Tibial nerve (tissue), 4 donors: ENCODE results near the gene ELF3. TPM values are rescaled to one million over a fixed set of nuclear protein-coding genes. Genes with fewer than 3 reads are reported as not detected.
"Not testable (repeated sequence)": the region's sequence is repeated elsewhere in the genome, so short reads cannot be mapped to it uniquely, and the experiment has no call there.

ENCODE experiments used
- DNase-seq, 2 donors: peaks; one replicate each; pipeline ENCODE4 v3.0.0-alpha.2; 2019; ENCODE audit warnings: low spot score in 2 of 2
- H3K27ac ChIP-seq, 4 donors: fragments of 200-600 bp; sonication (generic) in 3 of 4; one replicate each; pipeline ENCODE4 v1.5.1; 2017 to 2019; ENCODE audit warnings: mild to moderate bottlenecking in 1 of 4
- H3K27me3 ChIP-seq, 2 donors: fragments of 200-600 bp; sonication (generic) in 1 of 2; one replicate each; pipeline versions ENCODE4 v1.5.1 to v1.6.0; 2017 to 2019
- H3K36me3 ChIP-seq, 3 donors: fragments of 200-600 bp; sonication (generic); one replicate each; pipeline ENCODE4 v1.5.1; 2018 to 2019
- H3K4me1 ChIP-seq, 4 donors: fragments of 200-600 bp; sonication (generic) in 3 of 4; one replicate each; pipeline ENCODE4 v1.5.1; 2017 to 2019
- H3K4me3 ChIP-seq, 4 donors: fragments of 200-600 bp; sonication (generic) in 3 of 4; one replicate each; pipeline ENCODE4 v1.5.1; 2017 to 2019; ENCODE audit warnings: mild to moderate bottlenecking in 1 of 4, moderate library complexity in 1 of 4
- H3K9me3 ChIP-seq, 4 donors: fragments of 200-600 bp; sonication (generic) in 3 of 4; one replicate each; pipeline ENCODE4 v1.5.1; 2017 to 2019
- CTCF ChIP-seq, 5 experiments: fragments of 200-600 bp in 3 of 5; fragments of 450-650 bp in 2 of 5; sonication (generic) in 3 of 5; IDR thresholded peaks; one replicate each; pipeline ENCODE4 v1.5.1; 2016 to 2019; ENCODE audit warnings: antibody characterized with exemption in 5 of 5, mild to moderate bottlenecking in 3 of 5, moderate library complexity in 2 of 5
- EP300 ChIP-seq, 2 donors: sonication (generic); formaldehyde crosslinking; IDR thresholded peaks; one replicate each; pipeline ENCODE4 v1.6.1; 2017; ENCODE audit warnings: antibody characterized with exemption in 2 of 2, mild to moderate bottlenecking in 1 of 2
- POLR2A ChIP-seq, 2 donors: fragments of 450-650 bp; IDR thresholded peaks; one replicate each; pipeline ENCODE4 v1.6.1; 2017; ENCODE audit warnings: antibody characterized with exemption in 2 of 2, mild to moderate bottlenecking in 2 of 2, moderate library complexity in 2 of 2
- WGBS, 2 donors: methylation state at CpG; one replicate each; pipeline ENCODE4 v1.1.5; 2018; 5-methylcytosine and 5-hydroxymethylcytosine counted together
- total RNA-seq, 4 donors: library from RNA; depleted of rRNA; stranded (reverse); fragments of >200 nt; gene quantifications; one replicate each; pipeline ENCODE4 v1.1.0, GENCODE V29; 2016

Gene ELF3
- total RNA-seq, 4 donors from 2014 or later: under 0.01 to 1.2 TPM; not detected in 2

DNA sequence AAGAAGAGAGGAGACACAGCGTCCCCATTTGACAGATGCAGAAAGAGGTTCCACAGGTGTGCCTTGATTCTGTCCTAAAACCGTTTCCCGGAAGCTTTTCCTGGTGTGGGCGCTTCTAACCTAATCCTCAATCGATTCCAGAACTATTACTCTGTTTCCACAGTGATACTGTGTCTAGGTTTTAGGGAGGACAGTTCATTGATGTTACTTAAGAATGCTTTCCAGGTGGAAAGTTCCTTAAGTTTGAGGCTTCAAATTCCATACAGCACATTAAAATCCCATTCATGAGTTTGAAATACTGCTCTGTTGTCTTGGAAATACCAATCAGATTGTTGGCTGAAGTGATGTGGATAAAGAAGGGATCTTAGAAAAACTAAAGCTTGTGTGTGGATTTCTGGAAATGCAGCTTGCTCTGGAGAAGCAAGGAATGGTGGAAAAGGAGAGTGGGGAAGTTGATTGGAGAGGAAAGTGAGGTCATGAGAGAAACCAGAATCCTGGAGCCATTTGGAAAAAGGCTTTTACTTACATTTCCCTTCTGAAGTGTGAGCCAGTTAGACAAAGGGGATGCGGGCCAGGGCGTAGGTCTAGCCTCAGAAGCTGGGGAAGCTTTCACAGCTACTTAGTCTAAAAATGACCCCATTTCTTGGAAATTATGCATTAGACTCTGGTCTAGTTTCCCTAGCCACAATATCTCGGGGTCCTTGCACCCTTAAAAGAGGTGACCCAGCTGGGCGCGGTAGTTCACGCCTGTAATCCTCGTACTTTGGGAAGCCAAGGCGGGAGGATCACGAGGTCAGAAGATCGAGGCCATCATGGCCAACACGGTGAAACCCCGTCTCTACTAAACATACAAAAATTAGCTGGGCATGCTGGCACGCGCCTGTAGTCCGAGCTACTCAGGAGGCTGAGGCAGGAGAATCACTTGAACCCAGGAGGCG lies 6.7 kb downstream of the ELF3 start:
- TF ChIP-seq CTCF (IDR thresholded peaks at IDR 0.05): no peak
- TF ChIP-seq EP300 (IDR thresholded peaks at IDR 0.05): no peak
- no peak for TF ChIP-seq POLR2A (IDR thresholded peaks at IDR 0.05)
- H3K4me3 ChIP-seq: no peak overlapping the region
- DNase-seq: no peak
- H3K4me1 ChIP-seq: peaks cover 0 to 14% (median 2%) of the 10 kb centered on the region in 4 donors
- no peaks in the 10 kb centered on the region for H3K9me3 ChIP-seq
- 85 to 89% methylated on average over 21 of the region's 21 CpGs for WGBS, 2 donors
- H3K27me3 ChIP-seq: no peaks in the 10 kb centered on the region
- H3K36me3 ChIP-seq: peaks cover 0 to 34% (median 0%) of the 10 kb centered on the region in 3 donors
- H3K27ac ChIP-seq: peak overlapping the region in 1 of 4 donors; percentile 74

DNA sequence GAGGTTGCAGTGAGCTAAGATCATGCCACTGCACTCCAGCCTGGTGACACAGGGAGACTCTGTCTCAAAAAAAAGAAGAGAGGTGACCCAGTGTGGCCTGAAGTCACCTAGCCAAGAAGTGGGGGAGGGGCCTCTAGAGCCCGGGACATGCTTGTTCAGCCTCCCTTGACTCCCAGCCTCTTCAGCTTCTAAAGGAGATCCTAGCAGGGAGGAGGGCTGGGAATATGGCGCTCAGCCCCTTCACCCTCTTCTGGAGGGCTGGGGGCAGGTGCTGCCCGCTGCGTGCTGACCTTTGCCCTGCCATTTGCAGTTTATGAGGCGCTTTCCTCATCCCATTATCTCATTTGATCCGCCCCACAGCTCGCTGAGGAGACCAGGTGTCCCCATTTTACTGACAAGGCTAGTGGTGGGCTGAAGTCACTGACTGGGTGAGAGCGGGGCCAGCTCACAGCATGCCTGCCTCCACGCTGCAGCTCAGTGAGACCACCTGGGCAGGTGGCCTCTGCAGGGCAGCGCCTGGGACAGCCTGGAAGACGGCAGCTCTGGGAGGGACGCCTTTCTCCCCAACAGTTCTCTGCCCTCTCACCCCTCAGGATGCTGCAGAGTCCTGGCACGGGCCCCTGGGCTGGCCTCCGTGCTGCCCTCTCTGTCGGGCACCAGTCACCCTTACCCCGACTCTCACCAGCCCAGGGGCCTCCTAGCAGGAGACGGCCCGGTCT lies 7.5 kb downstream of the ELF3 start:
- Histone ChIP-seq H3K4me3 (no peak overlapping the region), H3K36me3 (peaks cover 0 to 30% (median 0%) of the 10 kb centered on the region in 3 donors), H3K9me3 (no peaks in the 10 kb centered on the region), H3K27ac (peak overlapping the region in 1 of 4 donors; percentile 74), H3K4me1 (peaks cover 0 to 21% (median 2%) of the 10 kb centered on the region in 4 donors), H3K27me3 (no peaks in the 10 kb centered on the region)
- TF ChIP-seq CTCF (IDR thresholded peaks at IDR 0.05): no peak
- TF ChIP-seq EP300 (IDR thresholded peaks at IDR 0.05): no peak
- DNase-seq: no peak
- WGBS, 2 donors: 53 to 60% methylated on average over 14 to 16 of the region's 18 CpGs

- TF ChIP-seq EP300 (IDR thresholded peaks at IDR 0.05) (no peak), CTCF (IDR thresholded peaks at IDR 0.05) (no peak), POLR2A (IDR thresholded peaks at IDR 0.05) (no peak)
- H3K27me3 ChIP-seq: no peaks in the 10 kb centered on the region
- DNase-seq: no peak
- H3K4me1 ChIP-seq: peaks cover 0 to 26% (median 2%) of the 10 kb centered on the region in 4 donors
- peaks cover 0 to 22% (median 0%) of the 10 kb centered on the region in 3 donors for H3K36me3 ChIP-seq
- no peaks in the 10 kb centered on the region for H3K9me3 ChIP-seq
- H3K4me3 ChIP-seq: no peak overlapping the region
- 58 to 63% methylated on average over 16 to 19 of the region's 19 CpGs for WGBS, 2 donors
- H3K27ac ChIP-seq: peak overlapping the region in 1 of 4 donors; percentile 74
Observed at GRCh38 chr1:202018468-202019234, 8.3 kb downstream of the ELF3 start.

DNA sequence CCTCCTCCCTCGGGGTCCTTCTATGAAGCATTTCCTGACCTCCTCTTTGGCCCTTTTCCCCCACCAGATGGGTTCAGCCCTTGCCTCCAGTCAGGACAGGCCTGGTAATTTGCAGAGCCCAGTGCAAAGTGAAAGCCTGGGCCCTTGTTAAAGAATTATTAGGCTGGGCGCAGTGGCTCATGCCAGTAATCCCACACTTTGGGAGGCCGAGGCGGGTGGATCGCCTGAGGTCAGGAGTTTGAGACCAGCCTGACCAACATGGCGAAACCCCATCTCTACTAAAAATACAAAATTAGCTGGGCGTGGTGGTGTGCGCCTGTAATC lies 8.8 kb downstream of the ELF3 start:
- not testable (repeated sequence) for DNase-seq, H3K9me3 ChIP-seq, H3K4me3 ChIP-seq, H3K27me3 ChIP-seq
- Histone ChIP-seq H3K27ac (peak overlapping the region in 1 of 4 donors; percentile 74), H3K4me1 (peaks cover 0 to 26% (median 2%) of the 10 kb centered on the region in 4 donors), H3K36me3 (peaks cover 0 to 17% (median 0%) of the 10 kb centered on the region in 3 donors)
- 80 to 86% methylated on average over 8 of the region's 8 CpGs for WGBS, 2 donors

DNA sequence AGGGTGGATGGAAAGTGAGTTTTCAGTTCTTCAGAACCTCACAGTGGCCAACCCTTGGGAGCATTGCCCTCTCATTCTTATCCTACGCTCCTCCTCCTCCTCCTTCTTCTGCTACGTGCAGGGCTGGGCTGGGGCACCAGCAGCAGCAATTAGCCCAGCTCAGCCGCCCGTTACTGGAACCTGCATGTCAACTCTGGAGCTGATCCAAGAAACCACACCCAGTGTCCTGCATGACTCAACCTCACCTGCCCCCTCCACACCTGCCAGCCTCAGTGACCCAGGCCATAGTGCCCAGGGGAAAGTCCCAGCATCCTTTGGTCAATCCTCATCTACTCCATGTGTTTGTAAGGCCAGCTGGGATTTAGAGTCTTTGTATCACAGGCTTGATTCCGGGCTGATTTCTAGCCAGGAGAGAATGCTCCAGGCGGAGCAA lies 12.6 kb downstream of the ELF3 start:
- no peak for TF ChIP-seq POLR2A (IDR thresholded peaks at IDR 0.05)
- TF ChIP-seq CTCF (IDR thresholded peaks at IDR 0.05): no peak
- no peak for TF ChIP-seq EP300 (IDR thresholded peaks at IDR 0.05)
- Histone ChIP-seq H3K36me3 (no peaks in the 10 kb centered on the region), H3K4me3 (no peak overlapping the region), H3K27me3 (no peaks in the 10 kb centered on the region), H3K4me1 (peaks cover 0 to 23% (median 2%) of the 10 kb centered on the region in 4 donors), H3K9me3 (no peaks in the 10 kb centered on the region), H3K27ac (peak overlapping the region in 1 of 4 donors; percentile 52)
- DNase-seq: no peak
- 31% methylated on average over 6 of the region's 6 CpGs for WGBS, 2 donors
